Measurements from ENCODE around the gene RMND5B.

RMND5B gene

DNA sequence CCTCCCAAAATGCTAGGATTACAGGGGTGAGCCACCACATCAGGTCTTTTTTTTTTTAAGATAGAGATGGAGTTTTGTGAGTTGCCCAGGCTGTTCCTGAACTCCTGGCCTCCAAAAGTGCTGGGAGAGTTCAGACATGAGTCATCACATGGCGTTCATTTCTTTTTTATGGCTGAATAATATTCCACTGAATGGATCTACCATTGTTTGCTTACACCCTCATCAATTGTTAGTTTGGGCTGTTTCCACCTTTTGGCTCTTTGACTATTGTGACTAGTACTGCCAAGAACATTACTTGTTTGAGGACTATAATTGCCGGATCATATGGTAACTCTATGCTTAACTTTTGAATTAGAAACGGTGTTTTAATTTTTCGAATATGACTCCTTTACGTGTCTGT is 18.3 kb upstream of the RMND5B start:
- intact Hi-C loops (cut with DNase I): no loop called here
- no peak for DNase-seq

DNA sequence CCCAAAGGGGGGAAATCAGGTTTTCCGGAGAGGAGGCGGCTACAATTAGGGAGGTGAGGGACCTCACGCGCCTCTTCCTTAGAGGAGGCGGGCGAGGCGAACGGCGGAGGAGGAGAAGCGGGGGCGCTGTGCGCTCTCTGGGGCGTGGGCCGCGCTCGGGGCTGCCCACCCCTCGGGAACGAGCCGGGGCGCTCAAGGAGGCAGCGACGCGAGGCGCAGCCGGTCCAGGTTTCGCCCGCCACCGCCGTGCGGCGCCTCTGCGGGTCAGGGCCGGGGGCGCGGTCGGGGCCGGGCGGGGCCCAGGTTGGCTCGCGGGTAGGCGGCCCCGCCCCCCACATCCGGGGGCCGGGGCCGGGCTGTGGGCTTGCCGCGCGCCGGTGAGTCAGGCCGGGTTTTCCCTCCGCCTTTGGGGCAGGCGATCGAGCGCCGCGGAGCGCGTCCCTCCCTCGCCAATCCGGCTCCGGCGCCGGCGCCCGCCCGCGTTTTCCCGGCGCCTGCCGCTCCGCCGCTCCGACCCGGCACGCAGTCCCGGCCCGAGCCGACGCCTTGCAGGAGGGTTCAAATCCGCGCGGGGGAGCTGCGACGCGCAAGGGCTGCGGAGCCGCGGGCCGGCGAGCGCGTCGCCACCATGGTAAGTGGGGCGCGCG is 17.6 kb upstream of the RMND5B start, which contains the start of gene N4BP3:
TSS of gene N4BP3 (plus strand) at position 392 of the 647 bp plus-strand sequence. CDS start 6,052 bp downstream, outside the sequence.
- intact Hi-C loops (cut with DNase I): no loop called here
- DNase-seq: peak in 18 of 42 donors; percentile 9 to 59 (median 39)

DNA sequence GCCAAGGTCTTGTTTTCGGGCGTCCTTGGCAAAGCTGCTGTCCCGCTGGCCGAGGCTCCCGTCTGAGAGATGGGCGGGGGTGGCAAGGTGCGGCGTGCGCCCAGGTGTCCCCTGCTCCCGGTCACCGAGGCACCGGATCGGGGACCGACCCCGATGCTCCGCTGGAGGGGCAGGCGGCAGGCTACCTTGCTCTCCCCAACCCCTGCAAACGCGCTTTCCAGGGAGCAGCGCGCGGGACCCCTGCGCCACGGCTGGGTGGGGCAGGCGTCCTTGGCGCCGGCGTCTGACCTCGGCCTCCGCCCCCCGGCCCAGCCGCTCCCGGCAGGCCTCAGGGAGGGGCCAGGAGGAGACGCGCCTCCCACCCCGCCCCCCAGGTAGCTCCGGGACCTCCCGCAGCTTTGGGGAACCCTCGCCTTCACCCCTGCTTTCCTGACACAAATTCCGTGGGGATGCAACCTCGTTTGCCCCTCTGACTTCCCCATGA is 16.9 kb upstream of the RMND5B start:
- DNase-seq: no peak
- intact Hi-C loops (cut with DNase I): no loop called here

DNA sequence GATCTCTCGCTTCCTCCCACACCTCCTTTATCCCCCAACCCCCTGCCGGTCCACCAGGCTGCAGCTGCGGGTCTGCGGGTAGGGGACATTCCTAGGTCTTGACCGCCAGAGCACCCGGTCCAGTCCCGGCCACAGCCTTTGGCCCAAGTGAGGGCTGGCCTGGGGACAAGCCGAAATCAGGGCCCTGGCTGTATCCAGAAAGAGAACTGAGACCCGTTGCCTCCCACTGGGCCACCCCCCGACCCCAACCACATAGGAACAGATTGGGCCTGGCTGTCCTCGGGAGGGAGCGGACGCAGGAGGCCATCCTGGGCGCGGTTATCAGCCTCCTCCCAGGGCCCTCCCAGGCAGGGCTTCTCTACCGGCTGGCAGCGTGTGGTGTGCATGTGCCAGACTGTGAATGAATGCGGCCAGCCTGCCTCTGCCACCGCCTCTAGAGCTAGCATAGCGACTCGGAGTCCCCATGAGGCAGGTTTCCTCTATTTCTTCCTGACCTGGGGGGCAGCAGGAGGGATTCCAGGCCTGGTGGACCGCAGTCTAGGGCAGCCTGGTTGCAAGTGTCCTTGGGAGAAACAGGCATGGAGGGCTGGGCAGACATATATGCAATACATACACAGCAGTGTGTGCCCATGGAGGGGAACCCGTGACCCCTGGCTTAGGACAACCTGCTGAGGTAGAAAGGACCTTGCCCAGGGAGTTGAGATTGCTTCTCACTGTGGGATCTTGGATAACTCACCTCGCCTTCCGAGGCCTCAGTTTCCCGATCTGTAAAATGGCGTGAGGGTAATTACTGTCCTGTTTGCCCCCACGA is 16.3 kb upstream of the RMND5B start:
- intact Hi-C loops (cut with DNase I): no loop called here
- DNase-seq: peak in 2 of 42 donors; percentile 18 to 21

DNA sequence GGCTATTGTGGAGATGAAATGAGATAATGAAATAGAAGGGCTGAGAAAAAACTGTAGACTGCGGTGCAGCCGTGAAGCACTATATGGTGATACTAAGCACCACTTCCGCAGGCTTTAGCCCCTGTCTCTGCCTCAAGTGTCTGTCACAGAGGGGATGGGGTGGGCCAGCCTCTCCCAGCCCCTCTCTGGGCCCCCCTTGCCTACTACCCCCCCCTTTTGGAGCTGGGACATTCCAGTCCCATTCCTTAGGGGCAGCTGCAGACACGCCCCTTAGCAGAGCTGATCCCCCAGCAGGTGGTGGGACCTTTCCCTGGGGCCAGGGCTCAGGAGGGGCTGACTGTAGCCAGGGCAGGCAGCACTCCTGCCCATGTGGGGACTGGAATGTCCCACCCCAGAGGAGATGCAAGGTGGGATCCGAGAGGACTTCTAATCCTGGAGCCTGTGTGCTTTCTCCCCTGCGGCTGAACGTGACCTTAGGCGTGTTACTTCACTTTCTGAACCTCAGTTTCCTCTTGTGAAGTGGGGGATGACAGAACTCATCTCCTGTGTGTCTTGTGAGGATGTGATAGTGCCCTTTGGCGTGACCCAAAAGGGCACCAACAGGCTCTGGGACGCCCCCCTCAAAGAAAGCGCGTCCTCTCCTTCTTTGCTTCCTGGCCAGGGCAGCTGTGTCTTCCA is 15.5 kb upstream of the RMND5B start:
- DNase-seq: no peak
- intact Hi-C loops (cut with DNase I): no loop called here

DNA sequence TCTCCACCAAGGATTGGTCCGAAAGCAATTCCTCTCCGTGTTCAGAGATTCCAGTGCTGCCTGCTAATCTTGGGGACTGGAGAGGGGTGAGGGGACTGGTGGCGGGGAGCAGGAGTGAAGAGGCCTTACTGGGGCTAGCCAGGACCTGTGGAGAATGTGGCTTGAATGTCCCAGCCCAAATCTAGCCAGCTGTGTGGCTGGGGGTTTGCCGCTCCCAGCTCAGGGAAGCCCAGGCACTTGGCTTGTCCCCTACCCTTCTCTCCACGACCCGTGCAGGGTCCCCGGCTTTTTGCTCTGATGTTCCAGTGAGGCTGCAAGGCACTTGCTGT is 15.0 kb upstream of the RMND5B start:
- intact Hi-C loops (cut with DNase I): no loop called here
- no peak for DNase-seq

DNA sequence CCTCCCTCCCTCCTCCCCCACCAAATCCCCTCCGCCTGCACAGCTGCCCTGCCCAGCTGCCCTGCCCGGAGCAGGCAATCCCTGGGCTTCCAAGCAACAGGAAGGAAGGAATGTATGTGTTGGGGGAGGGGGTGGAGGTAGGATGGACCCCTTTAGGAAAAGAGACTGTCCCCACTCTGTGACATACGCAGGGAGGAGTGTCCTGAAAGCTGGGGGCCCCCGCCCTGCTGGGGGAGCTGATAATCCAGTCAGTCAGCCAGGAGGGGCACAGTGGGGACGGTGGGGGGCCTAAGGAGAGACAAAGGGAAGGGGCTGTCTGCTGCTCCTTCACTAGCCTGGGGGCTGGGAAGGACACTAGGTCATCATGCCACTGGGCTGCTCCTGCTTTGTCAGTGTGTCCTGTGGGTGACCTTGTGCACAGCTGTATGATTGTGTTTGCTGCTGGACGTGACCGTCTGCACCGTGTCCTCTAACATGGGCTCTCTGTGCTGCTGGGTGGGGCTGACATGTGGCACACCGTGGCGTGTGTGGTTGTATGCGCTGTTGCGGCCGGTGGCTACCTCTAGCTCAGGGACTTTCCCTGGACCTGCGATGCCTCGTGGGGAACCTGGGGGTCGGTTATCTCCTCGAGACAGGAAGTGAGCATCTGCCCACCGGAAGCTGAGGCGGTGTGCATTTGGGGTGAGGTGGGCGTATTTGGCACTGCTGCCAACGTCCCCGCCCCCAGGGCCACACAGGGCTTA is 14.5 kb upstream of the RMND5B start:
- intact Hi-C loops (cut with DNase I): no loop called here
- DNase-seq: no peak

DNA sequence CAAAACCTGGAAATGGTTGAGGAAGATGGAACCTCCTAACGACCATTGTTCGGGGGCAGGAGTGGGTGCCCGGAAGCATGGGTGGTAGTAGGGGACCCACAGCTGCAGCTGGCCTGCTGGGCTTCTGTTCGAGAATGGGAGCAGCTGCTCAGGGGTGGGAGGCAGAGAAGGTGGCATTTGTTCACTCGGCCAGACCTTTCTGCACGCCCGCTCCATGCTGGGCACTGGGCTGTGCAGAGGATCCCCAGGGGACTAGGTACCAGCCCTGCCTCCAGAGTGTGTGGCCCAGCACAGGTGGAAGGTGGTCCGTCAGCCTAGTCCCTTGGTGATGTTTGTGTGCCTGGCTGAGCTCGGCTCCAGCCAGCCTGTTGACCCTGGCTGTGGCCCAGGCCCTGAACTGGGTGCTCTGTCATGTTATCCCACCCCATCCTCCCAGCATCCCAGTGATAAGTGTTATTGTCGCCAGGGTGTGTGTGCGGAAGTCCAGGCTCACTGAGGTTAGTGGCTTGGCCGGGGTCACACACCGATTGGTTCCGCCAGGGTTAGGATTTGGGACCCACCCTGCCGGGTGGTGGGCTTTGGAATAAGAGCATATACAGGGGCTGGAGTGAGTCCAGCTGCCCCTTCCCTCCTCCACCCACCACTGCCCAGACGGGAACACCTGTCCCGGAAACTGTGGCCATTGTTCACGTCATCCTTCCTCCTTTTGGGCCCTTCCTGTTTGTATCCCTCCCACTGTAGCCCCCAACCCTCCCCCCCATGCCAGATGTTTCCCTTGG is 12.7 kb upstream of the RMND5B start:
- intact Hi-C loops (cut with DNase I): no loop called here
- no peak for DNase-seq

DNA sequence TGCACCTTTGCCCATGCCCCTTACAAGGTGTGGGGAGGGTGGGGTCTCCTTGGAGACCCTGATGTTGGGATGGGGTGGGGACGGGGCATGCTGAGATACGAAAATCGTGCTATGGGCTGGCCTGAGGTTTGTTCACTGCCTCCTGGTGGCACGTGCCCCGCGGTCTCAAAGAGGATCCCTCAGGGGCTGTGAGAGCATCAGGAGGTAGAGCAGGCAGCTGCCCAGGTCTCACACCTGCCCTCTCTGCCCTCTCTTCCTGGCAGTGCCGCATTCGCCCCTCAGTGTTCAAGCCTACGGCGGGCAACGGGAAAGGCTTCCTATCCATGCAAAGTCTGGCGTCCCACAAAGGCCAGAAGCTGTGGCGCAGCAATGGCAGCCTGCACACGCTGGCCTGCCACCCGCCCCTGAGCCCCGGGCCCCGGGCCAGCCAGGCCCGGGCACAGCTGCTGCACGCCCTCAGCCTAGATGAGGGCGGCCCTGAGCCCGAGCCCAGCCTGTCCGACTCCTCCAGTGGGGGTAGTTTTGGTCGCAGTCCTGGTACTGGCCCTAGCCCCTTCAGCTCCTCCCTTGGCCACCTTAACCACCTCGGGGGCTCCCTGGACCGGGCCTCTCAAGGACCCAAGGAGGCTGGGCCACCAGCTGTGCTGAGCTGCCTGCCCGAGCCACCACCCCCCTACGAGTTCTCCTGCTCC is 10.8 kb upstream of the RMND5B start:
- no peak for DNase-seq
- intact Hi-C loops (cut with DNase I): no loop called here

DNA sequence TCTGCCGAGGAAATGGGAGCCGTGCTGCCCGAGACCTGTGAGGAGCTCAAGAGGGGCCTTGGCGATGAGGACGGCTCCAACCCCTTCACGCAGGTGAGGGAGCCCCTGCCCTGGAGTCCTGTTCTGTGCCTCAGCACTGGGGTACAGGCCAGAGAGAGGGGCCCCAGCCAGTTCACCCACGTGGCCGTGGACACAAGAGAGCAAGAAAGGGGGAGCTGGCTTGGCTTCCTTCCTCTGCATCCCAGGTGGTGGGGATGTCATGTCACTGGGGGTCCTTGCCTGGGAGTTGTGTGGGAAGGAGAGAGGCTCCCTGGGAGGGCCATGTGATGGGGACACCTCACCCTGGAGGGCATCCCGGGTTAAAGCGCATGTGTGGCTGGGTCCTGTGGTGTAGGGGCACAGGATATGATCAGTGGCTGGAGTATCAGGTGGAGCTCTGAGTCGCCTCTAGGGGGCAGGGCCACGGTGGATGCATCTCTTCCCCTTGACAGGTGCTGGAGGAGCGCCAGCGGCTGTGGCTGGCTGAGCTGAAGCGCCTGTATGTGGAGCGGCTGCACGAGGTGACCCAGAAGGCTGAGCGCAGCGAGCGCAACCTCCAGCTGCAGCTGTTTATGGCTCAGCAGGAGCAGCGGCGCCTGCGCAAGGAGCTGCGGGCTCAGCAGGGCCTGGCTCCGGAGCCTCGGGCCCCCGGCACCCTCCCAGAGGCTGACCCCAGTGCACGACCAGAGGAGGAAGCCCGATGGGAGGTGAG is 10.0 kb upstream of the RMND5B start:
- peak; percentile 16 to 83 (median 62) for DNase-seq
- intact Hi-C loops (cut with DNase I): no loop called here

DNA sequence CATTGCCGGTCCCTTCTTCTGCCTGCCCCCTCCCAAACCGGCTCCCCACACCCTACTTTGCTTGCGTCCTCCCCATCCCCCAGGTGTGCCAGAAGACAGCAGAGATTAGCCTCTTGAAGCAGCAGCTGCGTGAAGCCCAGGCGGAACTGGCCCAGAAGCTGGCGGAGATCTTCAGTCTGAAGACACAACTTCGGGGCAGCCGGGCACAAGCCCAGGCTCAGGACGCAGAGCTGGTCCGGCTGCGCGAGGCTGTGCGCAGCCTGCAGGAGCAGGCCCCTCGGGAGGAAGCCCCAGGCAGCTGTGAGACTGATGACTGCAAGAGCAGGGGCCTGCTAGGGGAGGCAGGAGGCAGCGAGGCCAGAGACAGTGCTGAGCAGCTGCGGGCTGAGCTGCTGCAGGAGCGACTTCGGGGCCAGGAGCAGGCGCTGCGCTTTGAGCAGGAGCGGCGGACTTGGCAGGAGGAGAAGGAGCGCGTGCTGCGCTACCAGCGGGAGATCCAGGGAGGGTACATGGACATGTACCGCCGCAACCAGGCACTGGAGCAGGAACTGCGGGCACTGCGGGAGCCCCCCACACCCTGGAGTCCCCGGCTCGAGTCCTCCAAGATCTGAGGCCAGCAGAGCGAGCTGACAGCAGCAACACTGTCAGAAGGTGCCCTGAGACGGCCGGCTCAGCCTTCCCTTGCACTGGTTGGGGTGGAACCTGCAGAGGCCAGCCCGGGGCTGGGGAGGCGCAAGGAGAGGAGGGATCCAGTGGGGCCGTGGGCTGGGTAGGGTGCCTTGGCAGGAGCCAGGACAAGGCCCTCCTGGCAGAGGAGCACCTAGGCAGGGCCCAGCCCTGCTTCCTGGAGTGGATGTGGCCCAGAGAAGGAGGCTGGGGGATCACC is 9.2 kb upstream of the RMND5B start:
- DNase-seq: no peak
- intact Hi-C loops (cut with DNase I): no loop called here

DNA sequence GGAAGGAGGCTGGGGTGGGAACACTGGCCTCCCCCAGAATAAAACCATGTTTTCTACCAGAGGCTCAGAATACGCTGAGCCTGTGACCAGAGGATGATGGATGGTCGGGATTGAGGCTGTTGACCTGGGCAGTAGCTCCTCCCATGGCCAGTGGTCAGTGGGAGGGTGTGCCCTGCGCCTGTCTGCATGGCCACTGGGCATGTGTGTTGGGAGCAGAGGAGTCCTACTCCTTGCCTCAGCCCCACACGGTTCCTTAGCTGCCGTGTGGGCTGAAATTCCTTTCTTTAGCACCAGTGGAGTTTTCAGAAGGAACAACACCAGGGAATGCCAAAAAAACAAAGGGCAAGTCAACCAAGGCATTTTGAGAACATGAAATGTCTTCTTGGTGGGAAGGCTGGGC is 8.5 kb upstream of the RMND5B start:
- intact Hi-C loops (cut with DNase I): no loop called here
- DNase-seq: no peak

DNA sequence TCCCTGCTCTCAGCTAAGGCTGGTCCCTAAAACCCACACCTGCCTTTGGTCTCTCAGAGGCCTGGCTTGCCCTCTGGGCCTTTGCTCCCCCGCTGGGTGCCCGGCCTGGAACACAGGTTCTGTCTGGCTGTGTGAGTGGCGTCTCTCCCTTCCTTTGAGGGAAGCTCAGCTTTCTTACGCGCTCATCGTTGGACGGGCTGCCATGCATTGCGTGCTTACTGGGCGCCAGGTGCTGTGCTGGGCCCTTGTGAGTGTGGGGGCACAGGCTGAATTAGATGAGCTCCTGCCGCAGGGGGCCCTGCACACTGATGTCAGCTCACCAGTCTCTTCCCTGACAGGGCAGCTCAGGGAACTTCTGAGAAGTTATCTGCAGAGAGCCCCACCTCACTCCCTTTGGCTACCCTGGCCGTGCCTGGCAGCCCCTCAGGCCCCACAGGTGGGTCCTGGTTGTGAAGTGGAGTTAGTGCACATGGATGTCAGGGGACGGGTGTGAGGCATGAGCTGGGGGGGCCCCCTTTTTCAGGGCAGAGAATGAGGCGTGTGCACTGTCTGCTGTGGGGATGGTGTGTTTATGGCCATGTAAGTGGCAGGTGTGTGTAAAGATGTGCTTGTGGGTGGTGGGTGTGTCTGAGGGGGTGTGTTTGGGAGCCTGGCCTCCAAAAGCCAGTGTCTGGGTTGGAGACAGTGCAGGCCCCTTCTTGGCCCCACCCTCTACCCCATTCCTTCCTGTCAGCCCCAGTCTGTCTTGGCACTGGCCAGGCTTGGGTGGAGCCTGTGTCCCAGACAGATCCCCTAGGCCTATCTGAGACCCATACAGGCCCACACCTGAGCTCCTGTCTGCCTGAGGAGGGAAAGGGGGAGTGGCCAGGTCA is 7.5 kb upstream of the RMND5B start:
- intact Hi-C loops (cut with DNase I): no loop called here
- no peak for DNase-seq

DNA sequence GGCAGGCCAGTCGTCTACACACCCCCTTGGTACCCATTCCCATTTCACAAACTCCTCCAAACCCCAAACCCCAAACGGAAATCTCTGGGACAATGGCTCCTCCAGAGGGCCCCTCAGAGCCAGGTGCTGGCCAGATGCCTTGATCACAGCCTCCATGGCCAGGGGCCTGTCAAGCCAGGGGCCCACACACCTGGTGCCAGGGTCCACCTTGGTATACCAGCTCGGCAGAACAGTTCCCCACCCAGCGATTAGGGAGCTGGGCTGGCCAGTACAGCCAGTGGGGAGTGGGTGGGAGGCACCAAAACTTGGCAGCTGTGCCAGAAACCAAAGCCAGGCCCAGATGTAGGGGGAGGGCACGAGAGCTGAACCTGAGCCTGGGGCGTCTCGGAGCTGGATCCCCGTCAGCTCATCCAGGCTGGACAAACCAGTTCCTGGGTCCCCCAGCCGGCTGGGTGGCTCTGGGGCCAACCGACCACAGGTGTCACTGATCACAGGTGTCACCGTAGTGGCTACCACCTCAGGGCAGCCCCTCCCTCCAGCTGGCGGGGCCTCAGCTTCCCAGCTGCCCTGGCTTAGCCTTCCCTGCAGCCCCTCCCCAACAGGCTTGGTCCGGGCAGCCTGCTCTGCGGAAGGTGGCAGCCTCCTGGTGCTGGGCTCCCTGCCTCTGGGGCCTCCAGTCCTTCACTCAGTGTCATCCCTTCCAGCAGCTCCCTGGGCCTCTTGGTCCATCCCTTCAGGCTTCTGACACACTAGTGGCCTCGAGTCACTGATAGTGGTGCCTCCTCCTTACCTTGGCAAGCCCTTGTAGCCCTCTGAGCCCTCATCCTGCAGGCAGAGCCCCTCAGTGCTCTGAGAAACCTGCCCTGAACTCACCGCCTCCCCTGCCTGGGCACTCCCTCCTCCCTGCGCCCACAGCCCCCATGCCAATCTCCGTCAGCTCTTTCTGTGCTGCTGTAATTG is 6.6 kb upstream of the RMND5B start:
- intact Hi-C loops (cut with DNase I): no loop called here
- DNase-seq: no peak

Measured in head of caudate nucleus (tissue), 42 donors.